IMR-90 (cell line): Measurements from ENCODE around the gene CXCL13. TPM values are rescaled to one million over a fixed set of nuclear protein-coding genes. Genes with fewer than 3 reads are reported as not detected.

Experiments used
- ATAC-seq: fragments of 200-7000 bp; cut with Tn5 transposase; 2 replicates; pipeline ENCODE4 v1.9.1; 2020; ENCODE audit warnings: low read depth, mild to moderate bottlenecking, moderate library complexity
- BruUV-seq: library from RNA; stranded (reverse); fragments of 400-500 nt; replicated peaks from 2 replicates; lab custom pipeline; 2021; lab: Mats Ljungman, UMichigan
- CTCF ChIA-PET: fragments of 300-600 bp; formaldehyde crosslinking; extraction: SDS; loops from one replicate; lab custom pipeline; 2021; ENCODE audit warnings: antibody characterized with exemption; lab: Yijun Ruan, JAX
- POLR2A ChIA-PET: fragments of 300-600 bp; sonication (Branson Sonifier 250); formaldehyde crosslinking; loops from one replicate; lab custom pipeline; 2022; ENCODE audit warnings: antibody characterized with exemption; ENCODE audit not compliant: unreplicated experiment; lab: Charles Lee
- DNase-seq: peaks from one replicate; pipeline ENCODE4 v3.0.0; 2013
- H2AFZ ChIP-seq: replicated peaks from 2 replicates; pipeline ENCODE3; 2013; ENCODE audit warnings: low read length, mild to moderate bottlenecking; ENCODE audit not compliant: poor library complexity
- H2AK5ac ChIP-seq: 2 replicates; pipeline ENCODE4 v1.6.1; 2013; ENCODE audit warnings: low read depth, low read length, inconsistent platforms
- H2AK9ac ChIP-seq: replicated peaks from 2 replicates; pipeline ENCODE3; 2013; ENCODE audit warnings: mild to moderate bottlenecking, low read depth, low read length, moderate library complexity; ENCODE audit not compliant: poor library complexity
- H2BK120ac ChIP-seq: 2 replicates; pipeline ENCODE4 v1.6.1; 2013; ENCODE audit warnings: low read depth, low read length, inconsistent platforms
- H2BK15ac ChIP-seq: 3 replicates; pipeline ENCODE4 v1.6.1; 2013; ENCODE audit warnings: low read depth, low read length, inconsistent platforms
- H2BK20ac ChIP-seq: 2 replicates; pipeline ENCODE4 v1.6.1; 2013; ENCODE audit warnings: low read depth, mild to moderate bottlenecking, inconsistent platforms, low read length, moderate library complexity
- H2BK5ac ChIP-seq: 2 replicates; pipeline ENCODE4 v1.6.1; 2013; ENCODE audit warnings: mild to moderate bottlenecking, low read depth, low read length, inconsistent platforms; ENCODE audit not compliant: poor library complexity, severe bottlenecking
- H3K14ac ChIP-seq: replicated peaks from 2 replicates; pipeline ENCODE4 v1.6.1; 2013; ENCODE audit warnings: low read depth, low read length, inconsistent platforms
- H3K18ac ChIP-seq: 2 replicates; pipeline ENCODE4 v1.6.1; 2013; ENCODE audit warnings: low read depth, low read length, control low read depth
- H3K23ac ChIP-seq: 2 replicates; pipeline ENCODE4 v1.6.1; 2013; ENCODE audit warnings: low read depth, low read length, inconsistent platforms
- H3K27ac ChIP-seq: 2 replicates; pipeline ENCODE4 v1.5.1; 2013; ENCODE audit warnings: mild to moderate bottlenecking, control low read depth, low read length; ENCODE audit not compliant: insufficient read depth
- H3K27me3 ChIP-seq: 2 replicates; pipeline ENCODE4 v1.6.1; 2013; ENCODE audit warnings: low read length; ENCODE audit not compliant: control insufficient read depth, insufficient read depth
- H3K36me3 ChIP-seq: 2 replicates; pipeline ENCODE4 v1.6.1; 2013; ENCODE audit warnings: low read length, mixed read lengths; ENCODE audit not compliant: control insufficient read depth, insufficient read depth
- H3K4ac ChIP-seq: 2 replicates; pipeline ENCODE4 v1.6.1; 2013; ENCODE audit warnings: low read depth, low read length, inconsistent platforms
- H3K4me1 ChIP-seq: 2 replicates; pipeline ENCODE4 v1.6.1; 2013; ENCODE audit warnings: low read length, mixed read lengths; ENCODE audit not compliant: control insufficient read depth, insufficient read depth
- H3K4me2 ChIP-seq: 2 replicates; pipeline ENCODE4 v1.6.1; 2013; ENCODE audit warnings: low read depth, mild to moderate bottlenecking, control low read depth, low read length, moderate library complexity
- H3K4me3 ChIP-seq: 2 replicates; pipeline ENCODE4 v1.5.1; 2013; ENCODE audit warnings: low read depth, mild to moderate bottlenecking, control low read depth, low read length, moderate library complexity; ENCODE audit not compliant: insufficient read depth
- H3K56ac ChIP-seq: 2 replicates; pipeline ENCODE4 v1.6.1; 2013; ENCODE audit warnings: low read length, inconsistent platforms; ENCODE audit not compliant: insufficient read depth; ENCODE audit errors: extremely low read depth
- H3K79me1 ChIP-seq, 2 experiments: 2 replicates each; pipeline ENCODE4 v1.6.1; 2013; ENCODE audit warnings: low read length in 2 of 2, inconsistent platforms in 1 of 2, low read depth in 1 of 2
- H3K9ac ChIP-seq: 2 replicates; pipeline ENCODE4 v1.6.1; 2013; ENCODE audit warnings: low read depth, low read length, control low read depth
- H3K9me1 ChIP-seq: 2 replicates; pipeline ENCODE4 v1.6.1; 2013; ENCODE audit warnings: low read length, inconsistent platforms; ENCODE audit not compliant: insufficient read depth
- H3K9me3 ChIP-seq: 2 replicates; pipeline ENCODE4 v1.6.1; 2013; ENCODE audit warnings: low read length; ENCODE audit not compliant: control insufficient read depth, insufficient read depth
- H4K20me1 ChIP-seq: 2 replicates; pipeline ENCODE4 v1.6.1; 2013; ENCODE audit warnings: low read length, inconsistent platforms; ENCODE audit not compliant: insufficient read depth
- H4K5ac ChIP-seq: 2 replicates; pipeline ENCODE4 v1.6.1; 2013; ENCODE audit warnings: mild to moderate bottlenecking, low read depth, low read length, control low read depth
- H4K8ac ChIP-seq, 2 experiments: 2 replicates each; pipeline ENCODE4 v1.6.1; 2013; ENCODE audit warnings: low read depth in 2 of 2, low read length in 2 of 2, control low read depth in 1 of 2, inconsistent platforms in 1 of 2
- H4K91ac ChIP-seq: 2 replicates; pipeline ENCODE4 v1.6.1; 2013; ENCODE audit warnings: low read depth, low read length, inconsistent platforms; ENCODE audit not compliant: insufficient read depth
- ELK1 ChIP-seq: fragments of 150-350 bp; IDR thresholded peaks from 2 replicates; pipeline ENCODE4 v1.6.1; 2016; ENCODE audit warnings: low read depth, mild to moderate bottlenecking, low read length, moderate library complexity, borderline replicate concordance
- FOS ChIP-seq: fragments of 150-350 bp; IDR thresholded peaks from 2 replicates; pipeline ENCODE4 v1.6.1; 2016; ENCODE audit warnings: low read depth, low read length
- MAZ ChIP-seq: IDR thresholded peaks from 2 replicates; pipeline ENCODE4 v1.6.1; 2012; ENCODE audit warnings: low read depth, mild to moderate bottlenecking, low read length, improper control_type of control experiment, moderate library complexity, borderline replicate concordance
- MXI1 ChIP-seq: IDR thresholded peaks from 2 replicates; pipeline ENCODE4 v1.6.1; 2012; ENCODE audit warnings: low read depth, mild to moderate bottlenecking, low read length, moderate library complexity, borderline replicate concordance
- POLR2A ChIP-seq: IDR thresholded peaks from 2 replicates; pipeline ENCODE4 v1.6.1; 2012; ENCODE audit warnings: mild to moderate bottlenecking, low read depth, low read length
- RAD21 ChIP-seq: IDR thresholded peaks from 2 replicates; pipeline ENCODE4 v1.6.1; 2012; ENCODE audit warnings: low read length, improper control_type of control experiment
- RFX5 ChIP-seq: IDR thresholded peaks from 2 replicates; pipeline ENCODE4 v1.8.0; 2012; ENCODE audit warnings: low read depth, mild to moderate bottlenecking, low read length, moderate library complexity
- SMC3 ChIP-seq: fragments of 150-350 bp; IDR thresholded peaks from 2 replicates; pipeline ENCODE4 v1.6.1; 2016; ENCODE audit warnings: low read depth, mild to moderate bottlenecking, antibody characterized with exemption, low read length, moderate library complexity
- USF2 ChIP-seq: fragments of 150-350 bp; IDR thresholded peaks from 2 replicates; pipeline ENCODE4 v1.6.1; 2017; ENCODE audit warnings: mild to moderate bottlenecking, antibody characterized with exemption, low read length, low read depth
- dilution Hi-C: fragments of 300-500 bp; cut with HindIII; formaldehyde crosslinking; loops from one replicate; pipeline ENCODE4 v1.14.3; 2018; ENCODE audit warnings: low sequenced_read_pairs; ENCODE audit not compliant: unreplicated experiment
- in situ Hi-C: fragments of 300-500 bp; cut with MboI; formaldehyde crosslinking; loops from 3 replicates; pipeline ENCODE4 v1.14.3; 2019; ENCODE audit warnings: low sequenced_read_pairs, inconsistent platforms, mixed read lengths
- intact Hi-C: fragments of 100-400 bp; cut with micrococcal nuclease; formaldehyde crosslinking; loops from 2 replicates; pipeline ENCODE4 v1.10.0; 2022
- polyA plus RNA-seq, 3 experiments: library from polyadenylated mRNA; depleted of rRNA; stranded (reverse); fragments of >200 nt; gene quantifications; 2 replicates each; pipeline ENCODE4 v1.2.3, GENCODE V29; 2012; ENCODE audit warnings: low replicate concordance in 1 of 3
- total RNA-seq: library from RNA; depleted of rRNA; stranded (reverse); fragments of >200 nt; gene quantifications from 2 replicates; pipeline ENCODE4 v1.2.3, GENCODE V29; 2012
- TF ChIP-seq, protein P1 (sequence below): conservative IDR thresholded peaks from 2 replicates; pipeline ENCODE4 v1.5.1; 2012; ENCODE audit warnings: mild to moderate bottlenecking, low read depth, low read length, improper control_type of control experiment

Gene CXCL13
- total and polyA plus RNA-seq, 2 of the 4 experiments (the other 2 are of a cell fraction) = not detected

GRCh38 chr4:77582711-77583110, 22.9 kb upstream of the CXCL13 start:
- POLR2A ChIA-PET = no interaction called here
- CTCF ChIA-PET = no interaction called here
- intact Hi-C loops = no loop called here
- Histone ChIP-seq H3K23ac (no peak overlapping the region), H3K4ac (no peak overlapping the region), H2BK120ac (no peak overlapping the region), H3K9ac (no peak overlapping the region), H4K20me1 (no peaks in the 10 kb centered on the region), H2AK9ac (no peak overlapping the region), H4K91ac (no peak overlapping the region), H3K4me1 (peaks cover 7% of the 10 kb centered on the region), H4K8ac (no peak overlapping the region), H2BK20ac (no peak overlapping the region), H2BK5ac (no peak overlapping the region), H2AFZ (no peak overlapping the region), H3K27me3 (peaks cover 4% of the 10 kb centered on the region), H3K18ac (no peak overlapping the region), H3K4me2 (no peak overlapping the region), H3K9me3 (no peaks in the 10 kb centered on the region), H3K79me1 (no peaks in the 10 kb centered on the region), H2AK5ac (no peak overlapping the region), H3K14ac (no peak overlapping the region), H2BK15ac (no peak overlapping the region), H4K5ac (no peak overlapping the region), H3K27ac (no peak overlapping the region), H3K56ac (no peak overlapping the region), H3K9me1 (peaks cover 6% of the 10 kb centered on the region; the same call in 1 of the 2 replicates), H3K36me3 (no peaks in the 10 kb centered on the region), H3K4me3 (no peak overlapping the region)
- no peak for DNase-seq
- no TSS peak for BruUV-seq
- in situ Hi-C loops = no loop called here
- ATAC-seq = no peak
- dilution Hi-C loops = no loop called here
- no peak for TF ChIP-seq POLR2A
- no peak for TF ChIP-seq SMC3
- no peak for TF ChIP-seq ELK1
- no peak for TF ChIP-seq RAD21
- TF ChIP-seq FOS = no peak
- TF ChIP-seq MAZ = no peak
- TF ChIP-seq RFX5 = no peak
- no peak for TF ChIP-seq USF2
- TF ChIP-seq MXI1 = no peak
- TF ChIP-seq, protein P1, sequence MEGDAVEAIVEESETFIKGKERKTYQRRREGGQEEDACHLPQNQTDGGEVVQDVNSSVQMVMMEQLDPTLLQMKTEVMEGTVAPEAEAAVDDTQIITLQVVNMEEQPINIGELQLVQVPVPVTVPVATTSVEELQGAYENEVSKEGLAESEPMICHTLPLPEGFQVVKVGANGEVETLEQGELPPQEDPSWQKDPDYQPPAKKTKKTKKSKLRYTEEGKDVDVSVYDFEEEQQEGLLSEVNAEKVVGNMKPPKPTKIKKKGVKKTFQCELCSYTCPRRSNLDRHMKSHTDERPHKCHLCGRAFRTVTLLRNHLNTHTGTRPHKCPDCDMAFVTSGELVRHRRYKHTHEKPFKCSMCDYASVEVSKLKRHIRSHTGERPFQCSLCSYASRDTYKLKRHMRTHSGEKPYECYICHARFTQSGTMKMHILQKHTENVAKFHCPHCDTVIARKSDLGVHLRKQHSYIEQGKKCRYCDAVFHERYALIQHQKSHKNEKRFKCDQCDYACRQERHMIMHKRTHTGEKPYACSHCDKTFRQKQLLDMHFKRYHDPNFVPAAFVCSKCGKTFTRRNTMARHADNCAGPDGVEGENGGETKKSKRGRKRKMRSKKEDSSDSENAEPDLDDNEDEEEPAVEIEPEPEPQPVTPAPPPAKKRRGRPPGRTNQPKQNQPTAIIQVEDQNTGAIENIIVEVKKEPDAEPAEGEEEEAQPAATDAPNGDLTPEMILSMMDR = no peak
